Measurements from ENCODE around the gene MAML2. TPM values are rescaled to one million over a fixed set of nuclear protein-coding genes. Genes with fewer than 3 reads are reported as not detected.

MAML2 gene
- total and polyA plus RNA-seq, 9 of the 15 experiments (the other 6 are each of a cell fraction or from before 2014, with no cell fraction given) = 0.79 to 6.8 (median 4.8) TPM

DNA sequence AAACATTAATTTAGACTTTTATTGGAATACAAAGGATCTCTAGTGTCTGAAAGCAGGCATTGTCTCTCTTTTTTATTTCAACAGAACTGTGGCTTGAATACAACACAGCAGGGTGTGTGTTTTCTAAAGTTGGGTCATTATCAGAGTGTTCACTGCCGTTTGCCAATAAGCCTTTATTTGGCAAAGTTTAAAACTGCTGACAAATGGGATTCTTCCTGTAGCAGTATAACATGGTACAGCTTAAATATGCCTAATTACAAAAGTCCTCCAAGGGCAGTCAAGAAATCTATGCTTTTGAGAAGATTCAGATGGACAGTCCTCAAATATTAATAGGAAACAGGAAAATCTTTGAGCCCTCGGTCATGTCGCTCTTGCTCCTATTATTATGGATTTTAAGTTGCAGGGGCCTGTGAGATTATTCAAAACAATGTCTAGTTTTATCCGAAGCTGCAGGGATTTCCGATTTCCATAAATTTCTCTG lies 199.9 kb downstream of the MAML2 start (continued):
- TF ChIP-seq, protein P1, sequence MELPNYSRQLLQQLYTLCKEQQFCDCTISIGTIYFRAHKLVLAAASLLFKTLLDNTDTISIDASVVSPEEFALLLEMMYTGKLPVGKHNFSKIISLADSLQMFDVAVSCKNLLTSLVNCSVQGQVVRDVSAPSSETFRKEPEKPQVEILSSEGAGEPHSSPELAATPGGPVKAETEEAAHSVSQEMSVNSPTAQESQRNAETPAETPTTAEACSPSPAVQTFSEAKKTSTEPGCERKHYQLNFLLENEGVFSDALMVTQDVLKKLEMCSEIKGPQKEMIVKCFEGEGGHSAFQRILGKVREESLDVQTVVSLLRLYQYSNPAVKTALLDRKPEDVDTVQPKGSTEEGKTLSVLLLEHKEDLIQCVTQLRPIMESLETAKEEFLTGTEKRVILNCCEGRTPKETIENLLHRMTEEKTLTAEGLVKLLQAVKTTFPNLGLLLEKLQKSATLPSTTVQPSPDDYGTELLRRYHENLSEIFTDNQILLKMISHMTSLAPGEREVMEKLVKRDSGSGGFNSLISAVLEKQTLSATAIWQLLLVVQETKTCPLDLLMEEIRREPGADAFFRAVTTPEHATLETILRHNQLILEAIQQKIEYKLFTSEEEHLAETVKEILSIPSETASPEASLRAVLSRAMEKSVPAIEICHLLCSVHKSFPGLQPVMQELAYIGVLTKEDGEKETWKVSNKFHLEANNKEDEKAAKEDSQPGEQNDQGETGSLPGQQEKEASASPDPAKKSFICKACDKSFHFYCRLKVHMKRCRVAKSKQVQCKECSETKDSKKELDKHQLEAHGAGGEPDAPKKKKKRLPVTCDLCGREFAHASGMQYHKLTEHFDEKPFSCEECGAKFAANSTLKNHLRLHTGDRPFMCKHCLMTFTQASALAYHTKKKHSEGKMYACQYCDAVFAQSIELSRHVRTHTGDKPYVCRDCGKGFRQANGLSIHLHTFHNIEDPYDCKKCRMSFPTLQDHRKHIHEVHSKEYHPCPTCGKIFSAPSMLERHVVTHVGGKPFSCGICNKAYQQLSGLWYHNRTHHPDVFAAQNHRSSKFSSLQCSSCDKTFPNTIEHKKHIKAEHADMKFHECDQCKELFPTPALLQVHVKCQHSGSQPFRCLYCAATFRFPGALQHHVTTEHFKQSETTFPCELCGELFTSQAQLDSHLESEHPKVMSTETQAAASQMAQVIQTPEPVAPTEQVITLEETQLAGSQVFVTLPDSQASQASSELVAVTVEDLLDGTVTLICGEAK (IDR thresholded peaks at IDR 0.05) = 0 out of 2 replicates have a peak, but pooled peaks have one; percentile 38
- TF ChIP-seq, protein P1 (CRISPR knock-in tag; IDR thresholded peaks at IDR 0.05) = no peak
- TF ChIP-seq CBX5 (IDR thresholded peaks at IDR 0.05; ENCODE audit: borderline replicate concordance, low read depth) (no peak), POLR2AphosphoS5 (IDR thresholded peaks at IDR 0.05; ENCODE audit: control insufficient read depth, insufficient read depth, low read depth, low read length) (no peak), NFATC3 (IDR thresholded peaks at IDR 0.05) (no peak), RFX7 (CRISPR knock-in tag; IDR thresholded peaks at IDR 0.05) (no peak), HDAC2 (IDR thresholded peaks at IDR 0.05) (no peak), RFX5 (IDR thresholded peaks at IDR 0.05; ENCODE audit: low read depth, low read length) (no peak), ZNF707 (CRISPR knock-in tag; conservative IDR thresholded peaks at IDR 0.05) (no peak)
- TF ChIP-seq, protein P2, sequence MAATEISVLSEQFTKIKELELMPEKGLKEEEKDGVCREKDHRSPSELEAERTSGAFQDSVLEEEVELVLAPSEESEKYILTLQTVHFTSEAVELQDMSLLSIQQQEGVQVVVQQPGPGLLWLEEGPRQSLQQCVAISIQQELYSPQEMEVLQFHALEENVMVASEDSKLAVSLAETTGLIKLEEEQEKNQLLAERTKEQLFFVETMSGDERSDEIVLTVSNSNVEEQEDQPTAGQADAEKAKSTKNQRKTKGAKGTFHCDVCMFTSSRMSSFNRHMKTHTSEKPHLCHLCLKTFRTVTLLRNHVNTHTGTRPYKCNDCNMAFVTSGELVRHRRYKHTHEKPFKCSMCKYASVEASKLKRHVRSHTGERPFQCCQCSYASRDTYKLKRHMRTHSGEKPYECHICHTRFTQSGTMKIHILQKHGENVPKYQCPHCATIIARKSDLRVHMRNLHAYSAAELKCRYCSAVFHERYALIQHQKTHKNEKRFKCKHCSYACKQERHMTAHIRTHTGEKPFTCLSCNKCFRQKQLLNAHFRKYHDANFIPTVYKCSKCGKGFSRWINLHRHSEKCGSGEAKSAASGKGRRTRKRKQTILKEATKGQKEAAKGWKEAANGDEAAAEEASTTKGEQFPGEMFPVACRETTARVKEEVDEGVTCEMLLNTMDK (IDR thresholded peaks at IDR 0.05; ENCODE audit: borderline replicate concordance, insufficient read depth, low read depth, low read length, poor library complexity, severe bottlenecking) = no peak

All from K562 (cell line).